GF-D8 (cell line): ENCODE results near the gene SEMA4C.

Experiments
- DNase-seq: peaks from one replicate; lab custom pipeline; 2025; lab: John Stamatoyannopoulos, UW

Gene SEMA4C

GRCh38 chr2:96881349-96882195 is 11.7 kb upstream of the SEMA4C start:
- DNase-seq, result no peak

- DNase-seq, result no peak
These were observed 11.0 kb upstream of the SEMA4C start for GRCh38 chr2:96880891-96881273.

GRCh38 chr2:96879545-96880040 is 9.7 kb upstream of the SEMA4C start:
- DNase-seq, result no peak

- DNase-seq, result no peak
These were observed 9.1 kb upstream of the SEMA4C start for GRCh38 chr2:96878796-96879544.

GRCh38 chr2:96878171-96878570 is 8.3 kb upstream of the SEMA4C start:
- DNase-seq, result no peak

- DNase-seq, result no peak
These were observed 7.8 kb upstream of the SEMA4C start for GRCh38 chr2:96877631-96878092.

- DNase-seq, result no peak
These were observed 7.2 kb upstream of the SEMA4C start for GRCh38 chr2:96877042-96877451.

- DNase-seq, result no peak
These were observed 6.6 kb upstream of the SEMA4C start for GRCh38 chr2:96876269-96877041.

GRCh38 chr2:96875498-96876268 is 5.8 kb upstream of the SEMA4C start:
- no peak for DNase-seq

GRCh38 chr2:96874198-96874831 is 4.4 kb upstream of the SEMA4C start:
- no peak for DNase-seq

GRCh38 chr2:96873651-96874096 is 3.8 kb upstream of the SEMA4C start:
- DNase-seq, result no peak

- DNase-seq, result no peak
These were observed 2.9 kb upstream of the SEMA4C start for GRCh38 chr2:96872591-96873349.

- DNase-seq, result no peak
These were observed 861 bp upstream of the SEMA4C start for GRCh38 chr2:96870626-96871255.

- DNase-seq, result no peak
These were observed 529 bp downstream of the SEMA4C start for GRCh38 chr2:96869281-96869821.

- peak; percentile 52 for DNase-seq
These were observed 1.2 kb downstream of the SEMA4C start for GRCh38 chr2:96868555-96869280.

GRCh38 chr2:96867756-96868554 is 1.9 kb downstream of the SEMA4C start:
- no peak for DNase-seq

GRCh38 chr2:96866986-96867755 is 2.7 kb downstream of the SEMA4C start:
- no peak for DNase-seq
